ENCODE results near the gene KRT16. TPM values are rescaled to one million over a fixed set of nuclear protein-coding genes. Genes with fewer than 3 reads are reported as not detected.
A peak's percentile ranks its signal among the peaks of the same experiment; 100 is the strongest.
"Not testable (repeated sequence)": the region's sequence is repeated elsewhere in the genome, so short reads cannot be mapped to it uniquely, and the experiment has no call there.

Gene KRT16
- total RNA-seq, 1 experiment from 2014 or later, result not detected

- ChIA-PET CTCF (interaction anchor here (1.0 kb wide), 1 partner anchor 41 kb away, joined by 3 read pairs; no protein-coding TSS in a partner anchor), POLR2A (ENCODE audit: low non-redundant PET) (no interaction called here)
- H3K9me3 ChIP-seq (ENCODE audit: low read depth, low read length, poor library complexity, severe bottlenecking), result no peaks in the 10 kb centered on the region
- no peaks in the 10 kb centered on the region for H3K27me3 ChIP-seq (replicated peaks; ENCODE audit: insufficient read depth, low read depth, low read length, poor library complexity)
- DNase-seq (ENCODE audit: low spot score), result peak; percentile 73
- H3K36me3 ChIP-seq (ENCODE audit: insufficient read depth, low read length, poor library complexity, severe bottlenecking), result no peaks in the 10 kb centered on the region
- TSS peak; percentile 77 for BruUV-seq (replicated peaks)
- peak overlapping the region; percentile 75 for H3K27ac ChIP-seq (ENCODE audit: low read depth, low read length, poor library complexity, severe bottlenecking)
- no peak overlapping the region for H3K4me3 ChIP-seq (ENCODE audit: low read depth, low read length, poor library complexity, severe bottlenecking)
- intact Hi-C loops (cut with micrococcal nuclease; ENCODE audit: unreplicated experiment), result no loop called here
- TF ChIP-seq EZH2 (IDR thresholded peaks at IDR 0.05; ENCODE audit: borderline replicate concordance, low read depth, low read length, poor library complexity, severe bottlenecking) (no peak), CTCF (conservative IDR thresholded peaks at IDR 0.05; ENCODE audit: low read depth, low read length) (no peak)
- H3K4me1 ChIP-seq (ENCODE audit: insufficient read depth, low read length, poor library complexity, severe bottlenecking), result peaks cover 17% of the 10 kb centered on the region
Observed at GRCh38 chr17:41620583-41621434, 8.2 kb upstream of the KRT16 start.

- CTCF ChIA-PET, result not testable (repeated sequence)
Observed at GRCh38 chr17:41619927-41620582, 7.5 kb upstream of the KRT16 start.

GRCh38 chr17:41619036-41619926 lies 6.7 kb upstream of the KRT16 start:
- DNase-seq (ENCODE audit: low spot score), result no peak
- CTCF ChIA-PET, result no interaction called here
- POLR2A ChIA-PET (ENCODE audit: low non-redundant PET), result interaction anchor here (0.6 kb wide), 1 partner anchor 20 kb away, joined by 4 read pairs; no protein-coding TSS in a partner anchor
- no peak for TF ChIP-seq CTCF (conservative IDR thresholded peaks at IDR 0.05; ENCODE audit: low read depth, low read length)
- no peak for TF ChIP-seq EZH2 (IDR thresholded peaks at IDR 0.05; ENCODE audit: borderline replicate concordance, low read depth, low read length, poor library complexity, severe bottlenecking)
- Histone ChIP-seq H3K36me3 (ENCODE audit: insufficient read depth, low read length, poor library complexity, severe bottlenecking) (no peaks in the 10 kb centered on the region), H3K9me3 (ENCODE audit: low read depth, low read length, poor library complexity, severe bottlenecking) (no peaks in the 10 kb centered on the region), H3K4me1 (ENCODE audit: insufficient read depth, low read length, poor library complexity, severe bottlenecking) (peaks cover 17% of the 10 kb centered on the region), H3K27me3 (replicated peaks; ENCODE audit: insufficient read depth, low read depth, low read length, poor library complexity) (no peaks in the 10 kb centered on the region), H3K27ac (ENCODE audit: low read depth, low read length, poor library complexity, severe bottlenecking) (no peak overlapping the region), H3K4me3 (ENCODE audit: low read depth, low read length, poor library complexity, severe bottlenecking) (no peak overlapping the region)
- BruUV-seq (replicated peaks), result no TSS peak
- intact Hi-C loops (cut with micrococcal nuclease; ENCODE audit: unreplicated experiment), result no loop called here

More at GRCh38 chr17:41619927-41620582, 7.5 kb upstream of the KRT16 start:
- H3K27me3 ChIP-seq (replicated peaks; ENCODE audit: insufficient read depth, low read depth, low read length, poor library complexity); H3K9me3 ChIP-seq (ENCODE audit: low read depth, low read length, poor library complexity, severe bottlenecking); H3K4me3 ChIP-seq (ENCODE audit: low read depth, low read length, poor library complexity, severe bottlenecking); intact Hi-C loops (cut with micrococcal nuclease; ENCODE audit: unreplicated experiment); POLR2A ChIA-PET (ENCODE audit: low non-redundant PET); BruUV-seq (replicated peaks); H3K36me3 ChIP-seq (ENCODE audit: insufficient read depth, low read length, poor library complexity, severe bottlenecking); H3K27ac ChIP-seq (ENCODE audit: low read depth, low read length, poor library complexity, severe bottlenecking); DNase-seq (ENCODE audit: low spot score): not testable (repeated sequence)
- peaks cover 17% of the 10 kb centered on the region for H3K4me1 ChIP-seq (ENCODE audit: insufficient read depth, low read length, poor library complexity, severe bottlenecking)
